Measurements from ENCODE around the gene CD81.
"Not testable (repeated sequence)": the region's sequence is repeated elsewhere in the genome, so short reads cannot be mapped to it uniquely, and the experiment has no call there.

The CD81 gene

GRCh38 chr11:2357651-2358050 is 19.5 kb upstream of the CD81 start:
- not testable (repeated sequence) for DNase-seq

- DNase-seq = no peak
Observed at GRCh38 chr11:2358754-2359442, 18.2 kb upstream of the CD81 start.

GRCh38 chr11:2359557-2359956 is 17.6 kb upstream of the CD81 start:
- no peak for DNase-seq

- DNase-seq = no peak
Observed at GRCh38 chr11:2360081-2360642, 16.9 kb upstream of the CD81 start.

- DNase-seq = no peak
Observed at GRCh38 chr11:2361565-2361964, 15.5 kb upstream of the CD81 start.

- DNase-seq = no peak
Observed at GRCh38 chr11:2362414-2362813, 14.7 kb upstream of the CD81 start.

GRCh38 chr11:2363130-2363529 is 14.0 kb upstream of the CD81 start:
- no peak for DNase-seq

GRCh38 chr11:2363577-2364370 is 13.3 kb upstream of the CD81 start:
- no peak for DNase-seq

- DNase-seq = not testable (repeated sequence)
Observed at GRCh38 chr11:2364386-2364785, 12.7 kb upstream of the CD81 start.

GRCh38 chr11:2365571-2366210 is 11.4 kb upstream of the CD81 start:
- no peak for DNase-seq

- no peak for DNase-seq
Observed at GRCh38 chr11:2366276-2366675, 10.8 kb upstream of the CD81 start.

GRCh38 chr11:2366733-2367132 is 10.4 kb upstream of the CD81 start:
- no peak for DNase-seq

- no peak for DNase-seq
Observed at GRCh38 chr11:2367266-2368160, 9.6 kb upstream of the CD81 start.

GRCh38 chr11:2368178-2368850 is 8.8 kb upstream of the CD81 start:
- DNase-seq = no peak

GRCh38 chr11:2368851-2369180 is 8.3 kb upstream of the CD81 start:
- no peak for DNase-seq

- DNase-seq = no peak
Observed at GRCh38 chr11:2369320-2369719, 7.8 kb upstream of the CD81 start.

- no peak for DNase-seq
Observed at GRCh38 chr11:2369896-2370295, 7.2 kb upstream of the CD81 start.

GRCh38 chr11:2374456-2375201 is 2.5 kb upstream of the CD81 start:
- no peak for DNase-seq

GRCh38 chr11:2375341-2375853 is 1.7 kb upstream of the CD81 start:
- no peak for DNase-seq

GRCh38 chr11:2375964-2376551 is 1.1 kb upstream of the CD81 start:
- no peak for DNase-seq

All from fibroblast of skin of back (primary cell).